ENCODE results near the gene SPG7. TPM values are rescaled to one million over a fixed set of nuclear protein-coding genes. Genes with fewer than 3 reads are reported as not detected.
"Not testable (repeated sequence)": the region's sequence is repeated elsewhere in the genome, so short reads cannot be mapped to it uniquely, and the experiment has no call there.

SPG7 gene
- total RNA-seq, 1 experiment from 2014 or later: 131 TPM

GRCh38 chr16:89562939-89563338 is 54.7 kb downstream of the SPG7 start:
- Histone ChIP-seq H3K4me1 (replicated peaks) (peaks cover 44% of the 10 kb centered on the region), H3K4me3 (no peak overlapping the region)

GRCh38 chr16:89563639-89564392 is 55.6 kb downstream of the SPG7 start:
- Histone ChIP-seq H3K9me3 (replicated peaks) (no peaks in the 10 kb centered on the region), H3K4me1 (replicated peaks) (peaks cover 42% of the 10 kb centered on the region), H3K27ac (no peak overlapping the region), H3K27me3 (replicated peaks) (no peaks in the 10 kb centered on the region), H3K36me3 (peaks cover 50% of the 10 kb centered on the region), H3K4me3 (no peak overlapping the region)
- no peak for DNase-seq (ENCODE audit: low read depth in 1 of 2, low spot score in 2 of 2)

More at GRCh38 chr16:89562939-89563338, 54.7 kb downstream of the SPG7 start:
- no peak for DNase-seq (ENCODE audit: low read depth in 1 of 2, low spot score in 2 of 2)
- Histone ChIP-seq H3K9me3 (replicated peaks) (no peaks in the 10 kb centered on the region), H3K27me3 (replicated peaks) (no peaks in the 10 kb centered on the region), H3K36me3 (peaks cover 51% of the 10 kb centered on the region), H3K27ac (no peak overlapping the region)

GRCh38 chr16:89564476-89565255 is 56.5 kb downstream of the SPG7 start:
- H3K27ac ChIP-seq: no peak overlapping the region

GRCh38 chr16:89565256-89565505 is 57.0 kb downstream of the SPG7 start:
- no peak overlapping the region for H3K27ac ChIP-seq
- no peaks in the 10 kb centered on the region for H3K9me3 ChIP-seq (replicated peaks)
- peaks cover 49% of the 10 kb centered on the region for H3K36me3 ChIP-seq
- H3K4me3 ChIP-seq: no peak overlapping the region
- H3K4me1 ChIP-seq (replicated peaks): peaks cover 31% of the 10 kb centered on the region
- H3K27me3 ChIP-seq (replicated peaks): 0 out of 2 replicates have a peak, but pooled peaks cover 7% of the 10 kb centered on the region
- DNase-seq (ENCODE audit: low read depth in 1 of 2, low spot score in 2 of 2): peak in 1 of 2 experiments; percentile 38

More at GRCh38 chr16:89564476-89565255, 56.5 kb downstream of the SPG7 start:
- no peaks in the 10 kb centered on the region for H3K9me3 ChIP-seq (replicated peaks)
- H3K27me3 ChIP-seq (replicated peaks): 0 out of 2 replicates have a peak, but pooled peaks cover 2% of the 10 kb centered on the region
- H3K4me1 ChIP-seq (replicated peaks): peaks cover 33% of the 10 kb centered on the region
- DNase-seq (ENCODE audit: low read depth in 1 of 2, low spot score in 2 of 2): no peak
- no peak overlapping the region for H3K4me3 ChIP-seq
- H3K36me3 ChIP-seq: peaks cover 50% of the 10 kb centered on the region

GRCh38 chr16:89565506-89566372 is 57.5 kb downstream of the SPG7 start:
- no peak overlapping the region for H3K27ac ChIP-seq
- DNase-seq (ENCODE audit: low read depth in 1 of 2, low spot score in 2 of 2): peak in 1 of 2 experiments; percentile 46
- H3K4me3 ChIP-seq: no peak overlapping the region
- peaks cover 46% of the 10 kb centered on the region for H3K36me3 ChIP-seq
- 0 out of 2 replicates have a peak, but pooled peaks cover 8% of the 10 kb centered on the region for H3K27me3 ChIP-seq (replicated peaks)
- no peaks in the 10 kb centered on the region for H3K9me3 ChIP-seq (replicated peaks)
- peaks cover 31% of the 10 kb centered on the region for H3K4me1 ChIP-seq (replicated peaks)

GRCh38 chr16:89567656-89568594 is 59.7 kb downstream of the SPG7 start:
- Histone ChIP-seq H3K4me3 (no peak overlapping the region), H3K9me3 (replicated peaks) (no peaks in the 10 kb centered on the region), H3K4me1 (replicated peaks) (peaks cover 17% of the 10 kb centered on the region), H3K27ac (no peak overlapping the region), H3K36me3 (peaks cover 24% of the 10 kb centered on the region), H3K27me3 (replicated peaks) (0 out of 2 replicates have a peak, but pooled peaks cover 8% of the 10 kb centered on the region)
- no peak for DNase-seq (ENCODE audit: low read depth in 1 of 2, low spot score in 2 of 2)

GRCh38 chr16:89569506-89570341 is 61.5 kb downstream of the SPG7 start:
- no peak overlapping the region for H3K4me3 ChIP-seq
- no peak for DNase-seq (ENCODE audit: low read depth in 1 of 2, low spot score in 2 of 2)
- peaks cover 20% of the 10 kb centered on the region for H3K4me1 ChIP-seq (replicated peaks)
- H3K9me3 ChIP-seq (replicated peaks): no peaks in the 10 kb centered on the region
- H3K36me3 ChIP-seq: peaks cover 6% of the 10 kb centered on the region
- H3K27me3 ChIP-seq (replicated peaks): peaks cover 9% of the 10 kb centered on the region; the same call in 1 of the 2 replicates
- no peak overlapping the region for H3K27ac ChIP-seq

- Histone ChIP-seq H3K4me3 (no peak overlapping the region), H3K36me3 (no peaks in the 10 kb centered on the region), H3K27ac (no peak overlapping the region), H3K4me1 (replicated peaks) (peaks cover 20% of the 10 kb centered on the region), H3K9me3 (replicated peaks) (no peaks in the 10 kb centered on the region; the same call in 1 of the 2 replicates), H3K27me3 (replicated peaks) (peaks cover 15% of the 10 kb centered on the region)
- no peak for DNase-seq (ENCODE audit: low read depth in 1 of 2, low spot score in 2 of 2)
Observed at GRCh38 chr16:89570342-89570923, 62.2 kb downstream of the SPG7 start.

GRCh38 chr16:89570983-89571598 is 62.9 kb downstream of the SPG7 start:
- Histone ChIP-seq H3K4me1 (replicated peaks) (peaks cover 13% of the 10 kb centered on the region), H3K27me3 (replicated peaks) (peaks cover 18% of the 10 kb centered on the region)
- H3K27ac ChIP-seq; H3K4me3 ChIP-seq; H3K36me3 ChIP-seq; DNase-seq (ENCODE audit: low read depth in 1 of 2, low spot score in 2 of 2); H3K9me3 ChIP-seq (replicated peaks): not testable (repeated sequence)

- DNase-seq (ENCODE audit: low read depth in 1 of 2, low spot score in 2 of 2): no peak
- Histone ChIP-seq H3K4me3 (no peak overlapping the region), H3K9me3 (replicated peaks) (peaks cover 5% of the 10 kb centered on the region), H3K27me3 (replicated peaks) (peaks cover 18% of the 10 kb centered on the region), H3K4me1 (replicated peaks) (peaks cover 13% of the 10 kb centered on the region), H3K27ac (no peak overlapping the region), H3K36me3 (no peaks in the 10 kb centered on the region)
Observed at GRCh38 chr16:89571636-89572035, 63.4 kb downstream of the SPG7 start.

GRCh38 chr16:89572073-89572484 is 63.9 kb downstream of the SPG7 start:
- H3K27ac ChIP-seq: no peak overlapping the region
- H3K27me3 ChIP-seq (replicated peaks): peaks cover 18% of the 10 kb centered on the region
- peaks cover 7% of the 10 kb centered on the region for H3K9me3 ChIP-seq (replicated peaks)
- no peak for DNase-seq (ENCODE audit: low read depth in 1 of 2, low spot score in 2 of 2)
- H3K4me3 ChIP-seq: no peak overlapping the region
- no peaks in the 10 kb centered on the region for H3K36me3 ChIP-seq
- H3K4me1 ChIP-seq (replicated peaks): peaks cover 13% of the 10 kb centered on the region
